HepG2 (cell line): Measurements from ENCODE around the gene EIF5. TPM values are rescaled to one million over a fixed set of nuclear protein-coding genes. Genes with fewer than 3 reads are reported as not detected.

Source experiments
- ATAC-seq: fragments of 200-7000 bp; cut with Tn5 transposase; 3 replicates; pipeline ENCODE4 v1.9.1; 2020; ENCODE audit warnings: mild to moderate bottlenecking, moderate library complexity
- BruUV-seq: library from RNA; stranded (reverse); fragments of 400-500 nt; replicated peaks from 2 replicates; lab custom pipeline; 2021; lab: Mats Ljungman, UMichigan
- CTCF ChIA-PET: fragments of 300-600 bp; formaldehyde crosslinking; extraction: SDS; loops from one replicate; lab custom pipeline; 2021; ENCODE audit warnings: low total read pairs, inconsistent platforms, low intra/inter-chr PET ratio; lab: Yijun Ruan, JAX
- POLR2A ChIA-PET: fragments of 350-600 bp; sonication (Branson Sonifier 250); formaldehyde crosslinking; loops from one replicate; lab custom pipeline; 2020; ENCODE audit warnings: antibody characterized with exemption, inconsistent platforms; lab: Yijun Ruan, JAX
- DNase-seq: peaks from one replicate; pipeline ENCODE4 v3.0.0-alpha.2; 2015; ENCODE audit warnings: low spot score
- FAIRE-seq: peaks from 3 replicates; lab custom pipeline; 2011; peaks lifted over from hg19 to GRCh38; lab: Jason Lieb, UNC
- H2AFZ ChIP-seq: one replicate; pipeline ENCODE4 v1.6.1; 2011; ENCODE audit warnings: low read length, inconsistent platforms
- H3K27ac ChIP-seq: fragments of 300-600 bp; 3 replicates; pipeline ENCODE4 v1.8.0; 2011; ENCODE audit warnings: mixed run types, mild to moderate bottlenecking, mixed read lengths, low read length, inconsistent platforms; ENCODE audit not compliant: insufficient read depth; ENCODE audit errors: extremely low read length
- H3K27me3 ChIP-seq, 2 experiments: fragments of 200-600 bp in 1 of 2; 2 replicates in 1 of 2; 3 replicates in 1 of 2; pipeline versions ENCODE4 v1.6.0 to v1.8.0; 2011; ENCODE audit warnings: low read length in 2 of 2, mild to moderate bottlenecking in 2 of 2, moderate library complexity in 2 of 2, inconsistent platforms in 1 of 2; ENCODE audit not compliant: insufficient read depth in 2 of 2, control insufficient read depth in 1 of 2
- H3K36me3 ChIP-seq, 2 experiments: fragments of 200-600 bp in 1 of 2; replicated peaks in 1 of 2; 2 replicates in 1 of 2; 3 replicates in 1 of 2; pipeline versions ENCODE4 v1.5.1 to v1.8.0; 2011; ENCODE audit warnings: low read length in 2 of 2, inconsistent platforms in 1 of 2; ENCODE audit not compliant: insufficient read depth in 2 of 2, control insufficient read depth in 1 of 2
- H3K4me1 ChIP-seq: 2 replicates; pipeline ENCODE4 v1.5.1; 2012; ENCODE audit warnings: low read length, inconsistent platforms; ENCODE audit not compliant: insufficient read depth
- H3K4me2 ChIP-seq: 2 replicates; pipeline ENCODE4 v1.6.0; 2011; ENCODE audit warnings: low read depth, low read length, inconsistent platforms
- H3K4me3 ChIP-seq, 3 experiments: fragments of 200-600 bp in 1 of 3; sonication (generic), shearing (Covaris generic) in 1 of 3; replicated peaks in 1 of 3; 2 replicates each; pipeline ENCODE4 v1.5.1; 2011 to 2016; ENCODE audit warnings: low read length in 3 of 3, inconsistent platforms in 2 of 3, low read depth in 2 of 3, mild to moderate bottlenecking in 2 of 3, control low read depth in 1 of 3, mixed read lengths in 1 of 3; ENCODE audit not compliant: insufficient read depth in 1 of 3
- H3K79me2 ChIP-seq: one replicate; pipeline ENCODE4 v1.6.1; 2011; ENCODE audit warnings: low read length, inconsistent platforms; ENCODE audit not compliant: insufficient read depth
- H3K9ac ChIP-seq: 2 replicates; pipeline ENCODE4 v1.6.0; 2011; ENCODE audit warnings: mild to moderate bottlenecking, low read depth, low read length, inconsistent platforms; ENCODE audit not compliant: insufficient read depth
- H3K9me3 ChIP-seq: 2 replicates; pipeline ENCODE4 v1.5.1; 2012; ENCODE audit warnings: mild to moderate bottlenecking, low read length
- H4K20me1 ChIP-seq: 2 replicates; pipeline ENCODE4 v1.6.0; 2011; ENCODE audit warnings: inconsistent platforms, mild to moderate bottlenecking, low read length, moderate library complexity; ENCODE audit not compliant: insufficient read depth
- AGO2 ChIP-seq: fragments of 200-400 bp; formaldehyde crosslinking; optimal IDR thresholded peaks from 2 replicates; pipeline ENCODE3; 2017; ENCODE audit warnings: mild to moderate bottlenecking, low read depth, low read length, moderate library complexity
- ARNT ChIP-seq: fragments of 450-650 bp; IDR thresholded peaks from 2 replicates; pipeline ENCODE4 v1.6.1; 2017
- CBFB ChIP-seq: sonication (generic); formaldehyde crosslinking; IDR thresholded peaks from 2 replicates; pipeline ENCODE4 v1.4.0; 2020; ENCODE audit warnings: missing genetic modification reagents
- GABPB1 ChIP-seq: IDR thresholded peaks from 2 replicates; pipeline ENCODE4 v1.6.1; 2016; ENCODE audit warnings: mild to moderate bottlenecking, missing genetic modification reagents, moderate library complexity, missing compliant biosample characterization
- HNRNPH1 ChIP-seq: fragments of 200-400 bp; formaldehyde crosslinking; optimal IDR thresholded peaks from 2 replicates; pipeline ENCODE3; 2017; ENCODE audit warnings: mild to moderate bottlenecking, low read depth, low read length
- HNRNPUL1 ChIP-seq: fragments of 200-400 bp; formaldehyde crosslinking; IDR thresholded peaks from 2 replicates; pipeline ENCODE4 v1.6.1; 2017; ENCODE audit warnings: low read depth, mild to moderate bottlenecking, low read length, moderate library complexity
- MBD4 ChIP-seq: IDR thresholded peaks from 2 replicates; pipeline ENCODE4 v1.6.1; 2012; ENCODE audit warnings: low read length, inconsistent platforms, borderline replicate concordance
- POLR2A ChIP-seq, 2 experiments: IDR thresholded peaks; 2 replicates each; pipeline ENCODE4 v1.6.1; 2011; ENCODE audit warnings: low read depth in 2 of 2, low read length in 2 of 2, mild to moderate bottlenecking in 1 of 2, moderate library complexity in 1 of 2; ENCODE audit not compliant: insufficient read depth in 1 of 2
- POLR2AphosphoS2 ChIP-seq: IDR thresholded peaks from 2 replicates; pipeline ENCODE4 v1.6.1; 2011; ENCODE audit warnings: low read depth, low read length, improper control_type of control experiment
- POLR2G ChIP-seq: fragments of 200-400 bp; formaldehyde crosslinking; IDR thresholded peaks from 2 replicates; pipeline ENCODE4 v1.6.1; 2018; ENCODE audit warnings: mild to moderate bottlenecking, low read depth, low read length, moderate library complexity
- RBFOX2 ChIP-seq: fragments of 200-400 bp; formaldehyde crosslinking; IDR thresholded peaks from 2 replicates; pipeline ENCODE4 v1.6.1; 2017; ENCODE audit warnings: low read depth, mild to moderate bottlenecking, low read length
- SMAD1 ChIP-seq: sonication (generic); formaldehyde crosslinking; IDR thresholded peaks from 2 replicates; pipeline ENCODE4 v1.4.0; 2020; ENCODE audit warnings: missing genetic modification reagents, low read depth, mild to moderate bottlenecking, borderline replicate concordance
- ZNF569 ChIP-seq: sonication (generic); formaldehyde crosslinking; IDR thresholded peaks from 2 replicates; pipeline ENCODE4 v1.5.0; 2020; ENCODE audit warnings: mild to moderate bottlenecking, missing genetic modification reagents, moderate library complexity, borderline replicate concordance
- WGBS: methylation state at CpG from one replicate; pipeline ENCODE4 v1.1.6; 2017; ENCODE audit warnings: low lambda C conversion rate; 5-methylcytosine and 5-hydroxymethylcytosine counted together
- in situ Hi-C: cut with HindIII; loops from 2 replicates; pipeline ENCODE4 v1.10.0; 2017; ENCODE audit warnings: low pct_unique_long_range_greater_than_20kb; ENCODE audit not compliant: extremely low pct_ligation_motif_present
- intact Hi-C: fragments of 100-400 bp; cut with micrococcal nuclease; formaldehyde crosslinking; loops from one replicate; pipeline ENCODE4 v1.10.0; 2022; ENCODE audit not compliant: unreplicated experiment
- polyA plus RNA-seq, 8 experiments: library from polyadenylated mRNA; depleted of rRNA in 3 of 8; stranded (reverse) in 7 of 8; unstranded in 1 of 8; fragments of >200 nt; fragmentation: Illumina TruSeq in 4 of 8; extraction: Trizol in 4 of 8; gene quantifications; 2 replicates each; pipeline versions ENCODE4 v1.2.1 to v1.2.3, GENCODE V29; 2011 to 2016; ENCODE audit warnings: low read depth in 4 of 8, missing spikeins in 1 of 8, mixed read lengths in 1 of 8; ENCODE audit not compliant: insufficient read depth in 1 of 8
- total RNA-seq, 5 experiments: library from RNA; depleted of rRNA; stranded (reverse); fragments of >200 nt; fragmentation: Illumina TruSeq; extraction: Trizol; gene quantifications; 2 replicates each; pipeline ENCODE4 v1.2.3, GENCODE V29; 2016; ENCODE audit warnings: low read depth in 1 of 5
- TF ChIP-seq, protein P1 (sequence below): sonication (generic); formaldehyde crosslinking; IDR thresholded peaks from 2 replicates; pipeline ENCODE4 v1.5.1; 2020; ENCODE audit warnings: mild to moderate bottlenecking, moderate library complexity, missing genetic modification reagents

Gene EIF5
- total and polyA plus RNA-seq, 2 of the 13 experiments (the other 11 are each of a cell fraction or from before 2014, with no cell fraction given), result 189 to 281 TPM

DNA sequence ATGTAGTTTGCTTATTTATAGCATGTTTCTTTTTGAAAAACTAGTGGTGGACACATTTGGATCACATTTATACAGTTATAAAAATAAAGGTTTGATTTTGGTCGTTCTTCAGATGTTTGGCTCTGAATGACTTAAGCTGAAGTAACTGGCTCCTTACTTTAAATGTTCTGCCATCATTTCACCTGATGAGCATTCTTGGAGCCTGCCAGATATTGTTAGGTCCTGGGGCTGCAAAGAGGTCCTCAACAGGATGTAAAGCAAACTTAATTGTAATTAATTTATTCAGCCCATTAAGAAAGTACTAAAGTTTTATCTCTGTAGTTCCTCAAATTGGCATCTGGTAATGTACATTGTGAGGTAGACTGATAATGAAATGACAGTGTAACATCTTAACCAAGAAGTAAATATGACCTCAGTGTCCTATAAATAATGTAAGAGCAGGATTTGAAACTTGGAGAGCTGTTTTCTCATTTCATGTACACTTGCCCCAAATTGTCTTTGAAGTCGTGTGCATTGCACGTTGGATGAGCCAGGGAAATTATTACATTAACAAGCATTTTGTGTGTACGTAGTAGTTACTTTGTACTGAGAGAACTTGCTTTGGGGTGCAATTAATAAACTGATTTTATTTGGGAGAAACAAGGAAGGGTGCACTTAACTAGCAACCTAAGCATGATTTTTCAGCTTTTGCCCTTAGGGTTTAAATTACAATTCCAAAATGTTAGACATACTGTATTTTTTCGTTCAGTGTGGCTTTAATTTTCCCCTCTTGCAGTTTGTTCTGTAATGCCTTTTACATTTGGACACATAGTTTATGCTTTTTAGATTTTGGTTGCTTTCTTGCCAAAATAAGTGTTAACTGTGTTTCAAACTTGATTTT lies 7.5 kb downstream of the EIF5 start:
- BruUV-seq, result no TSS peak
- ChIA-PET POLR2A (interaction anchor here (1.2 kb wide), 1 partner anchor 8 kb away, joined by 3 read pairs; no protein-coding TSS in a partner anchor), CTCF (no interaction called here)
- H2AFZ ChIP-seq, result no peak overlapping the region
- H3K4me2 ChIP-seq, result no peak overlapping the region
- no peak overlapping the region for H3K4me3 ChIP-seq
- intact Hi-C loops, result no loop called here
- FAIRE-seq, result no peak
- no peak overlapping the region for H3K27ac ChIP-seq
- no peaks in the 10 kb centered on the region for H3K27me3 ChIP-seq
- no peak overlapping the region for H3K9ac ChIP-seq
- H3K36me3 ChIP-seq, result peaks cover 27 to 68% of the 10 kb centered on the region in 2 experiments
- peaks cover 23% of the 10 kb centered on the region for H4K20me1 ChIP-seq
- 98% methylated on average over 5 of the region's 5 CpGs for WGBS
- H3K9me3 ChIP-seq, result no peaks in the 10 kb centered on the region
- H3K4me1 ChIP-seq, result peaks cover 38% of the 10 kb centered on the region
- TF ChIP-seq HNRNPH1 (no peak), AGO2 (peak; percentile 40), RBFOX2 (peak; percentile 63; the same call in 1 of the 2 replicates), POLR2G (0 out of 2 replicates have a peak, but pooled peaks have one; percentile 0)
- TF ChIP-seq, all 625 proteins: peak for 3
- H3K79me2 ChIP-seq, result peaks cover 10% of the 10 kb centered on the region
- in situ Hi-C loops, result no loop called here
- ATAC-seq (no peak), DNase-seq (no peak)

DNA sequence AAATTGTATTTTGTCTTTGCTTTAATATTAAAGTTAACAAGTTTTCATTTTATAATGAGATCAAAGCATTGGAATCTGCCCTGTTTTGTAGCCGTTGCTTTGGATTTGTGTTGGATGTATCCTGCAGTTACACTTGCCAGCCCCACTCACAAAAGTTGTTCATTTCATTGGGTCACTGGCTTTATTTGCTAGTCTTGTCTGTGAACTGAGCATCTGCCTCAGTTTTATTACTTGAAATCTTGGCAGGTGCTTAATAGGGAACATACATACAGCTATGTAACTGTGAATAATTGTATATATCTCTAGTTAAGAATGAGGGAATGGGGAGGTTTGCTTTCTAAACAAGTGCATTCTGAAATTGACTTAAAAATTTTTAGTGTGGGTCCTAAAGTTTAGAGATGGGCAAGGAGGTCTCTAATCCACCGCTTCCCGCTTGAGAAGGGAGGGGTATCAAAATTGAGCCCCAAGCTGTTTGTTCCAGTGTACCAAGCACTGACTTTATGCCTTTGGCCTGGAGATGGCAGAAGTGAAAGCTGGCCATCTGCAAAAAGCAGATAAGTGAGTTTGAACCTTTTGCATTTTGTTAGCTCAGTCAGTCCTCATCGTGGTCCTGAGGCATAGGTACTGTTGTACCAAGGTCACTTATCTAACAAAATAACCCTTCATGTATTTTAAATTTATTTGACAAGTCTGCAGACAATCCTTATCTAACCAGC lies 9.3 kb downstream of the EIF5 start:
- Histone ChIP-seq H3K4me2 (no peak overlapping the region), H3K79me2 (no peaks in the 10 kb centered on the region), H3K9ac (no peak overlapping the region), H3K27me3 (no peaks in the 10 kb centered on the region), H3K27ac (no peak overlapping the region), H4K20me1 (peaks cover 10% of the 10 kb centered on the region), H3K4me3 (no peak overlapping the region), H3K9me3 (no peaks in the 10 kb centered on the region), H3K4me1 (peaks cover 38% of the 10 kb centered on the region), H2AFZ (no peak overlapping the region), H3K36me3 (peaks cover 17 to 50% of the 10 kb centered on the region in 2 experiments)
- DNase-seq (no peak), FAIRE-seq (no peak), ATAC-seq (no peak)
- 89% methylated on average over 4 of the region's 4 CpGs for WGBS
- ChIA-PET POLR2A (interaction anchor here (0.8 to 5.8 kb wide), 7 partner anchors 8 to 249 kb away, joined by 3 to 87 read pairs (median 4); partner anchors contain the start of genes EIF5 and EXOC3L4), CTCF (no interaction called here)
- in situ Hi-C loops, result no loop called here
- no TSS peak for BruUV-seq
- intact Hi-C loops, result no loop called here
- TF ChIP-seq GABPB1 (CRISPR knock-in tag), result no peak
- peak in 1 of 2 experiments; percentile 59; a peak in 1 of 4 replicates for TF ChIP-seq POLR2A (IDR thresholded peaks at IDR 0.05; ENCODE audit: insufficient read depth in 1 of 2, low read depth in 2 of 2, low read length in 2 of 2)
- no peak for TF ChIP-seq ARNT
- peak; percentile 93 for TF ChIP-seq POLR2AphosphoS2
- TF ChIP-seq MBD4, result peak; percentile 53; the same call in 1 of the 2 replicates
- no peak for TF ChIP-seq ZNF569 (CRISPR knock-in tag)
- no peak for TF ChIP-seq HNRNPUL1
- TF ChIP-seq CBFB, result no peak
- TF ChIP-seq, protein P1, sequence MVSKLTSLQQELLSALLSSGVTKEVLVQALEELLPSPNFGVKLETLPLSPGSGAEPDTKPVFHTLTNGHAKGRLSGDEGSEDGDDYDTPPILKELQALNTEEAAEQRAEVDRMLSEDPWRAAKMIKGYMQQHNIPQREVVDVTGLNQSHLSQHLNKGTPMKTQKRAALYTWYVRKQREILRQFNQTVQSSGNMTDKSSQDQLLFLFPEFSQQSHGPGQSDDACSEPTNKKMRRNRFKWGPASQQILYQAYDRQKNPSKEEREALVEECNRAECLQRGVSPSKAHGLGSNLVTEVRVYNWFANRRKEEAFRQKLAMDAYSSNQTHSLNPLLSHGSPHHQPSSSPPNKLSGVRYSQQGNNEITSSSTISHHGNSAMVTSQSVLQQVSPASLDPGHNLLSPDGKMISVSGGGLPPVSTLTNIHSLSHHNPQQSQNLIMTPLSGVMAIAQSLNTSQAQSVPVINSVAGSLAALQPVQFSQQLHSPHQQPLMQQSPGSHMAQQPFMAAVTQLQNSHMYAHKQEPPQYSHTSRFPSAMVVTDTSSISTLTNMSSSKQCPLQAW (CRISPR knock-in tag), result no peak
- no peak for TF ChIP-seq SMAD1 (CRISPR knock-in tag)
